Endothelial cell of umbilical vein (primary cell): ENCODE data around the gene CEP120. TPM values are rescaled to one million over a fixed set of nuclear protein-coding genes. Genes with fewer than 3 reads are reported as not detected.
"Not testable (repeated sequence)": the region's sequence is repeated elsewhere in the genome, so short reads cannot be mapped to it uniquely, and the experiment has no call there.

Experiments used
- BruUV-seq: library from RNA; stranded (reverse); fragments of 400-500 nt; replicated peaks from 2 replicates; lab custom pipeline; 2021; lab: Mats Ljungman, UMichigan
- CTCF ChIA-PET: fragments of 300-600, 350-600 bp; sonication (Branson Sonifier 250); formaldehyde crosslinking; loops from one replicate; lab custom pipeline; 2021; ENCODE audit warnings: antibody characterized with exemption, inconsistent platforms; lab: Charles Lee
- POLR2A ChIA-PET: fragments of 300-600, 350-600 bp; sonication (Branson Sonifier 250); formaldehyde crosslinking; loops from one replicate; lab custom pipeline; 2021; ENCODE audit warnings: antibody characterized with exemption, inconsistent platforms; lab: Charles Lee
- DNase-seq: peaks from one replicate; pipeline ENCODE4 v3.0.0-alpha.2; 2011; ENCODE audit warnings: low read depth, low spot score
- FAIRE-seq: peaks from 2 replicates; lab custom pipeline; 2011; peaks lifted over from hg19 to GRCh38; lab: Jason Lieb, UNC
- H2AFZ ChIP-seq: 2 replicates; pipeline ENCODE4 v1.6.0; 2012; ENCODE audit warnings: low read depth, low read length, control low read depth, inconsistent platforms
- H3K27ac ChIP-seq: 2 replicates; pipeline ENCODE4 v1.5.1; 2011; ENCODE audit warnings: low read depth, mild to moderate bottlenecking, control low read depth, low read length, moderate library complexity; ENCODE audit not compliant: insufficient read depth
- H3K27me3 ChIP-seq, 2 experiments: 2 replicates each; pipeline versions ENCODE4 v1.6.0 to v1.6.1; 2011; ENCODE audit warnings: low read length in 2 of 2, mixed read lengths in 1 of 2; ENCODE audit not compliant: control insufficient read depth in 2 of 2, insufficient read depth in 2 of 2
- H3K36me3 ChIP-seq, 2 experiments: 2 replicates in 1 of 2; 3 replicates in 1 of 2; pipeline ENCODE4 v1.5.1; 2011; ENCODE audit warnings: low read length in 2 of 2, mild to moderate bottlenecking in 1 of 2, moderate library complexity in 1 of 2; ENCODE audit not compliant: control insufficient read depth in 2 of 2, insufficient read depth in 2 of 2; ENCODE audit errors: extremely low read depth in 1 of 2
- H3K4me1 ChIP-seq: 3 replicates; pipeline ENCODE4 v1.5.1; 2011; ENCODE audit warnings: mild to moderate bottlenecking, low read length; ENCODE audit not compliant: control insufficient read depth, insufficient read depth; ENCODE audit errors: extremely low read depth
- H3K4me2 ChIP-seq: 2 replicates; pipeline ENCODE4 v1.6.1; 2011; ENCODE audit warnings: low read length, control low read depth, mixed read lengths; ENCODE audit not compliant: insufficient read depth
- H3K4me3 ChIP-seq, 3 experiments: fragments of 200-600 bp in 1 of 3; sonication (generic), shearing (Covaris generic) in 1 of 3; replicated peaks in 1 of 3; 2 replicates each; pipeline ENCODE4 v1.5.1; 2011 to 2016; ENCODE audit warnings: control low read depth in 3 of 3, low read length in 3 of 3, mild to moderate bottlenecking in 2 of 3, inconsistent platforms in 1 of 3, low read depth in 1 of 3, moderate library complexity in 1 of 3; ENCODE audit not compliant: insufficient read depth in 1 of 3
- H3K79me2 ChIP-seq: 2 replicates; pipeline ENCODE4 v1.6.0; 2012; ENCODE audit warnings: low read length, inconsistent platforms; ENCODE audit not compliant: control insufficient read depth, insufficient read depth
- H3K9ac ChIP-seq: replicated peaks from 2 replicates; pipeline ENCODE3; 2011; ENCODE audit warnings: low read length, control low read depth; ENCODE audit not compliant: insufficient read depth; ENCODE audit errors: extremely low read depth
- H3K9me1 ChIP-seq: replicated peaks from 3 replicates; pipeline ENCODE4 v1.6.0; 2011; ENCODE audit warnings: mild to moderate bottlenecking, low read length; ENCODE audit not compliant: control insufficient read depth, insufficient read depth; ENCODE audit errors: extremely low read depth
- H3K9me3 ChIP-seq: replicated peaks from 2 replicates; pipeline ENCODE4 v1.5.1; 2012; ENCODE audit warnings: low read length, inconsistent platforms; ENCODE audit not compliant: control insufficient read depth, insufficient read depth
- H4K20me1 ChIP-seq: replicated peaks from 2 replicates; pipeline ENCODE3; 2011; ENCODE audit warnings: mild to moderate bottlenecking, low read length; ENCODE audit not compliant: control insufficient read depth, insufficient read depth; ENCODE audit errors: extremely low read depth
- EZH2 ChIP-seq: IDR thresholded peaks from 2 replicates; pipeline ENCODE4 v1.6.1; 2012; ENCODE audit warnings: borderline replicate concordance, low read depth, mild to moderate bottlenecking, moderate library complexity, low read length, inconsistent platforms; ENCODE audit not compliant: severe bottlenecking
- FOS ChIP-seq: IDR thresholded peaks from 2 replicates; pipeline ENCODE4 v1.6.1; 2011; ENCODE audit warnings: mild to moderate bottlenecking, low read length, moderate library complexity, borderline replicate concordance; ENCODE audit not compliant: insufficient read depth
- GATA2 ChIP-seq: IDR thresholded peaks from 2 replicates; pipeline ENCODE4 v1.7.0; 2011; ENCODE audit warnings: low read depth, mild to moderate bottlenecking, moderate library complexity, mixed read lengths, low read length; ENCODE audit not compliant: insufficient read length, insufficient read depth
- JUN ChIP-seq: IDR thresholded peaks from 2 replicates; pipeline ENCODE4 v1.6.1; 2011; ENCODE audit warnings: borderline replicate concordance, low read depth; ENCODE audit not compliant: insufficient read length, insufficient read depth
- MYC ChIP-seq: IDR thresholded peaks from one replicate; pipeline ENCODE4 v1.6.1; 2011; ENCODE audit warnings: mild to moderate bottlenecking, low read depth, low read length
- POLR2A ChIP-seq: IDR thresholded peaks from 2 replicates; pipeline ENCODE4 v1.6.1; 2012; ENCODE audit warnings: low read depth, mild to moderate bottlenecking, control low read depth, low read length
- POLR2AphosphoS5 ChIP-seq: IDR thresholded peaks from 2 replicates; pipeline ENCODE4 v1.6.1; 2012; ENCODE audit warnings: low read depth, mild to moderate bottlenecking, control low read depth, low read length, moderate library complexity; ENCODE audit not compliant: insufficient read depth
- dilution Hi-C: fragments of 300-500 bp; cut with MboI; formaldehyde crosslinking; loops from one replicate; pipeline ENCODE4 v1.15.0; 2019; ENCODE audit warnings: low sequenced_read_pairs; ENCODE audit not compliant: extremely low pct_ligation_motif_present
- intact Hi-C: fragments of 100-400 bp; cut with micrococcal nuclease; formaldehyde crosslinking; loops from one replicate; pipeline ENCODE4 v1.10.0; 2022
- polyA plus RNA-seq, 4 experiments: library from polyadenylated mRNA; depleted of rRNA in 3 of 4; stranded (reverse) in 3 of 4; unstranded in 1 of 4; fragments of >200 nt; gene quantifications; 2 replicates each; pipeline versions ENCODE4 v1.2.1 to v1.2.3, GENCODE V29; 2011 to 2012; ENCODE audit warnings: missing spikeins in 1 of 4
- total RNA-seq: library from RNA; stranded (reverse); gene quantifications from 2 replicates; pipeline ENCODE4 v1.2.3, GENCODE V29; 2021
- TF ChIP-seq, protein P1 (sequence below): IDR thresholded peaks from 2 replicates; pipeline ENCODE4 v1.6.1; 2011; ENCODE audit not compliant: insufficient read depth, insufficient read length
- TF ChIP-seq, protein P2 (sequence below), 2 donors: IDR thresholded peaks; 1 replicate in 1 of 2; 2 replicates in 1 of 2; pipeline ENCODE4 v1.5.1; 2011; ENCODE audit warnings: low read length in 2 of 2, mild to moderate bottlenecking in 2 of 2, moderate library complexity in 2 of 2, control low read depth in 1 of 2, inconsistent platforms in 1 of 2, low read depth in 1 of 2; ENCODE audit not compliant: insufficient read depth in 1 of 2; ENCODE audit errors: extremely low read depth in 1 of 2

Gene CEP120
- total and polyA plus RNA-seq, 2 donors (not counting 3 experiments of a cell fraction or from before 2014, with no cell fraction given) = 6.6 to 18.8 TPM

DNA sequence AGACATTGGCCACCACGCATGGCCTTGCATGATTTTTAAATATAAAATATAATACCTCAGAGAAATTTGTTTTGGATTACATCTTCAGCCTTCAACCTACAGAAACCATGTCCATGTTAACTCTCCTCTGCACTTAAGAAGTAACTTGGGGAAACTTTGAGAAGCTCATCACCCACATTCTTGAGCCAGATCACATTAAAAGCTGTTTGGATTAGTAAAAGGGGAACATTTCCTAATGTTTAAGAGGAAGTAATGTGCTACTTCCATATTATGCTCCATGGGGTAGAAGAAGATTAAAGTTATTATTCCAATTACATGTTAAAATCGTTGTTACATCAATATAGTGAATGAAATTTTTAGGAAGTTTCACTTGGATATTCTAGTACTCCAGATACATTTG lies 10.4 kb upstream of the CEP120 start:
- DNase-seq (no peak), FAIRE-seq (no peak)
- TF ChIP-seq JUN (no peak), FOS (no peak), POLR2AphosphoS5 (no peak), MYC (no peak), GATA2 (no peak), POLR2A (no peak), EZH2 (no peak)
- TF ChIP-seq, protein P1, sequence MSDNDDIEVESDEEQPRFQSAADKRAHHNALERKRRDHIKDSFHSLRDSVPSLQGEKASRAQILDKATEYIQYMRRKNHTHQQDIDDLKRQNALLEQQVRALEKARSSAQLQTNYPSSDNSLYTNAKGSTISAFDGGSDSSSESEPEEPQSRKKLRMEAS = no peak
- TF ChIP-seq, protein P2, sequence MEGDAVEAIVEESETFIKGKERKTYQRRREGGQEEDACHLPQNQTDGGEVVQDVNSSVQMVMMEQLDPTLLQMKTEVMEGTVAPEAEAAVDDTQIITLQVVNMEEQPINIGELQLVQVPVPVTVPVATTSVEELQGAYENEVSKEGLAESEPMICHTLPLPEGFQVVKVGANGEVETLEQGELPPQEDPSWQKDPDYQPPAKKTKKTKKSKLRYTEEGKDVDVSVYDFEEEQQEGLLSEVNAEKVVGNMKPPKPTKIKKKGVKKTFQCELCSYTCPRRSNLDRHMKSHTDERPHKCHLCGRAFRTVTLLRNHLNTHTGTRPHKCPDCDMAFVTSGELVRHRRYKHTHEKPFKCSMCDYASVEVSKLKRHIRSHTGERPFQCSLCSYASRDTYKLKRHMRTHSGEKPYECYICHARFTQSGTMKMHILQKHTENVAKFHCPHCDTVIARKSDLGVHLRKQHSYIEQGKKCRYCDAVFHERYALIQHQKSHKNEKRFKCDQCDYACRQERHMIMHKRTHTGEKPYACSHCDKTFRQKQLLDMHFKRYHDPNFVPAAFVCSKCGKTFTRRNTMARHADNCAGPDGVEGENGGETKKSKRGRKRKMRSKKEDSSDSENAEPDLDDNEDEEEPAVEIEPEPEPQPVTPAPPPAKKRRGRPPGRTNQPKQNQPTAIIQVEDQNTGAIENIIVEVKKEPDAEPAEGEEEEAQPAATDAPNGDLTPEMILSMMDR (IDR thresholded peaks at IDR 0.05; ENCODE audit: extremely low read depth in 1 of 2, insufficient read depth in 1 of 2, low read depth in 1 of 2, low read length in 2 of 2) = no peak
- H3K4me2 ChIP-seq = no peak overlapping the region
- H3K4me1 ChIP-seq = peaks cover 5% of the 10 kb centered on the region
- dilution Hi-C loops = no loop called here
- POLR2A ChIA-PET = no interaction called here
- no peak overlapping the region for H3K9ac ChIP-seq
- no peaks in the 10 kb centered on the region for H3K9me3 ChIP-seq
- no peak overlapping the region for H2AFZ ChIP-seq
- H3K36me3 ChIP-seq = no peaks in the 10 kb centered on the region
- H3K4me3 ChIP-seq = no peak overlapping the region
- H3K27me3 ChIP-seq = no peaks in the 10 kb centered on the region
- CTCF ChIA-PET = interaction anchor here (1.0 to 1.3 kb wide), 2 partner anchors 8 to 10 kb away, joined by 3 to 4 read pairs; no protein-coding TSS in a partner anchor
- no peaks in the 10 kb centered on the region for H3K79me2 ChIP-seq
- no TSS peak for BruUV-seq
- H3K27ac ChIP-seq = no peak overlapping the region
- no peaks in the 10 kb centered on the region for H3K9me1 ChIP-seq
- intact Hi-C loops = no loop called here
- no peaks in the 10 kb centered on the region for H4K20me1 ChIP-seq

DNA sequence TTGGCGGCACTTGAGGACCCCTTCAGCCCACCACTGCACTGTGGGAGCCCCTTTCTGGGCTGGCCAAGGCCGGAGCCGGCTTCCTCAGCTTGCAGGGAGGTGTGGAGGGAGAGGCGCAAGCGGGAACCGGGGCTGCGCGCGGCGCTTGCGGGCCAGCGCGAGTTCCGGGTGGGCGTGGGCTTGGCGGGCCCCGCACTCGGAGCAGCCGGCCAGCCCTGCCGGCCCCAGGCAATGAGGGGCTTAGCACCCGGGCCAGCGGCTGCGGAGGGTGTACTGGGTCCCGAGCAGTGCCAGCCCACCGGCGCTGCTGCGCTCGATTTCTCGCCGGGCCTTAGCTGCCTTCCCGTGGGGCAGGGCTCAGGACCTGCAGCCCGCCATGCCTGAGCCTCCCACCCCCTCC lies 7.2 kb upstream of the CEP120 start:
- H3K27ac ChIP-seq, H2AFZ ChIP-seq, H3K79me2 ChIP-seq, H3K4me1 ChIP-seq, FAIRE-seq, dilution Hi-C loops, H3K4me2 ChIP-seq, intact Hi-C loops, H3K4me3 ChIP-seq, POLR2A ChIA-PET, H3K9me1 ChIP-seq, H3K9ac ChIP-seq, H4K20me1 ChIP-seq, BruUV-seq, DNase-seq, H3K9me3 ChIP-seq, H3K36me3 ChIP-seq, CTCF ChIA-PET, H3K27me3 ChIP-seq: not testable (repeated sequence)
